ENCODE results near the gene WDR91. TPM values are rescaled to one million over a fixed set of nuclear protein-coding genes. Genes with fewer than 3 reads are reported as not detected.
A peak's percentile ranks its signal among the peaks of the same experiment; 100 is the strongest.

The WDR91 gene
- total RNA-seq, 2 donors from 2014 or later: 28.0 to 32.4 TPM

DNA sequence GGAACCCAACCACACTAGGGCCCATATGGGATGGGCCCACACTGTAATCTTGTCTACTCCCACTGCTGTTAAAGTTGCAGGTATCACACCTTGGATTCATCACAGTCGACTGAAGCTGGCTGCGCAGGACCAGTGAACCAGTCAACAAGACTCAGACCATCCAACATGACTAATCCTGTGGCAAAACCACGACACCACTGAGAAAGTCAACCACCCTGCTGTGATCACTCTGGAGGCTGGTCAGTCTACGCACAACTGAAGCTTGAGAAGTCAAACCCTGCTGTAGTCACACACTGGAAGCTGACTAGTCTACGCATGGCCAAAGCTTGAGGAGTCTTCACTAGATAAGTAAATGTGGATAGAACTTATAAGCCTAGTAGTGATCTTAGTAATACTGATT is 31.2 kb downstream of the WDR91 start:
- no peaks in the 10 kb centered on the region for H3K27me3 ChIP-seq
- intact Hi-C loops (cut with DNase I): no loop called here
- 95 to 100% methylated on average over 2 to 5 of the region's 5 CpGs for WGBS, 2 donors
- H3K4me1 ChIP-seq: peaks cover 19% of the 10 kb centered on the region
- DNase-seq (peak in 1 of 4 donors; percentile 10), ATAC-seq (no peak)
- H3K36me3 ChIP-seq (replicated peaks in 1 of 2; ENCODE audit: insufficient read depth in 1 of 2, low read depth in 2 of 2): peaks cover 3 to 16% of the 10 kb centered on the region in 2 donors
- no peak overlapping the region for H3K4me3 ChIP-seq
- TF ChIP-seq, protein P1, sequence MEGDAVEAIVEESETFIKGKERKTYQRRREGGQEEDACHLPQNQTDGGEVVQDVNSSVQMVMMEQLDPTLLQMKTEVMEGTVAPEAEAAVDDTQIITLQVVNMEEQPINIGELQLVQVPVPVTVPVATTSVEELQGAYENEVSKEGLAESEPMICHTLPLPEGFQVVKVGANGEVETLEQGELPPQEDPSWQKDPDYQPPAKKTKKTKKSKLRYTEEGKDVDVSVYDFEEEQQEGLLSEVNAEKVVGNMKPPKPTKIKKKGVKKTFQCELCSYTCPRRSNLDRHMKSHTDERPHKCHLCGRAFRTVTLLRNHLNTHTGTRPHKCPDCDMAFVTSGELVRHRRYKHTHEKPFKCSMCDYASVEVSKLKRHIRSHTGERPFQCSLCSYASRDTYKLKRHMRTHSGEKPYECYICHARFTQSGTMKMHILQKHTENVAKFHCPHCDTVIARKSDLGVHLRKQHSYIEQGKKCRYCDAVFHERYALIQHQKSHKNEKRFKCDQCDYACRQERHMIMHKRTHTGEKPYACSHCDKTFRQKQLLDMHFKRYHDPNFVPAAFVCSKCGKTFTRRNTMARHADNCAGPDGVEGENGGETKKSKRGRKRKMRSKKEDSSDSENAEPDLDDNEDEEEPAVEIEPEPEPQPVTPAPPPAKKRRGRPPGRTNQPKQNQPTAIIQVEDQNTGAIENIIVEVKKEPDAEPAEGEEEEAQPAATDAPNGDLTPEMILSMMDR (IDR thresholded peaks at IDR 0.05): no peak
- TF ChIP-seq POLR2A (IDR thresholded peaks at IDR 0.05): no peak
- H3K9me3 ChIP-seq: peaks cover 0 to 19% (median 3%) of the 10 kb centered on the region in 3 donors
- peak overlapping the region in 3 of 4 donors; percentile 19 to 52 (median 41) for H3K27ac ChIP-seq

DNA sequence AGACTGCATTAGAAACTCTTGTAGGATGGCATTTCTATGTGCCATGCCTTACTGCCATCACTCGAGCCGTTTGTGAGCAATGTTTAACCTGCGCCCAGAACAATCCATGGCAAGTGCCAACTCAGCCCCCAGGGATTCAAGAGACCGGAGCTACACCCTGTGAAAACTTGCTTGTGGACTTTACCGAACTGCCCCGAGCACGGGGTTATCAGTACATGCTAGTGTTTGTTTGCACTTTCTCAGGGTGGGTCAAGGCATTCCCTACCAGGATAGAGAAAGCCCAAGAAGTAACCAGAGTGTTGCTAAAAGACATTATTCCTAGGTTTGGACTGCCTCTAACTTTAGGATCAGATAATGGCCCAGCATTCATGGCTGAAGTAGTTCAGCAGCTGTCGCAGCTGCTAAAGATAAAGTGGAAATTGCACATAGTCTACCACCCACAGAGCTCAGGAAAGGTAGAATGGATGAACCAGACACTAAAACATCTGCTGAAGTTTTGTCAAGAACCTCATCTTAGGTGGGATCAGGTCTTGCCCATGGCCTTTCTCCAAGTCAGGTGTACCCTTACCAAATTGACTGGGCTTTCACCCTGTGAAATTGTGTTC is 31.9 kb downstream of the WDR91 start:
- peaks cover 19% of the 10 kb centered on the region for H3K4me1 ChIP-seq
- TF ChIP-seq, protein P1 (IDR thresholded peaks at IDR 0.05): no peak
- TF ChIP-seq POLR2A (IDR thresholded peaks at IDR 0.05): no peak
- peaks cover 0 to 12% of the 10 kb centered on the region in 2 donors for H3K36me3 ChIP-seq (replicated peaks in 1 of 2; ENCODE audit: insufficient read depth in 1 of 2, low read depth in 2 of 2)
- intact Hi-C loops (cut with DNase I): no loop called here
- H3K27ac ChIP-seq: peak overlapping the region; percentile 19 to 52 (median 38)
- H3K27me3 ChIP-seq: no peaks in the 10 kb centered on the region
- H3K4me3 ChIP-seq: no peak overlapping the region
- DNase-seq (peak; percentile 33 to 56 (median 48)), ATAC-seq (peak; percentile 63)
- peaks cover 0 to 19% (median 3%) of the 10 kb centered on the region in 3 donors for H3K9me3 ChIP-seq
- WGBS, 2 donors: 23 to 30% methylated on average over 5 to 8 of the region's 8 CpGs

DNA sequence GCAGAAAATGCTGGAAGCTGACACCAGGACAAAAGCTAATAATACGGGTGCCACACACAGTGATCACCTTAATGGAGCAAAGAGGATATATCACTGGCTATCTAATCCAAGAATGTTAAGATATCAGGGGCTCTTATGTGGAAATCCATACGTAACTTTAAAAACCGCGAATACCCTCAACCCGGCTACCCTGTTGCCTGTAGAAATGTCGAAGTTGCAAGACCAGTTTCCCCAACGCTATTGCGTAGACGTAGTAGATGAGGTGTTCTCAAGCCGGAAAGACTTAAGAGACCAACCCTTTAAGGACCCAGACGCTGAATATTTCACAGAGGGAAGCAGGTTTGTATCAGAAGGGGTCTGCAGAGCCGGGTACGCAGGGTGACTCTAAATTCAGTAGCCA is 33.0 kb downstream of the WDR91 start:
- Histone ChIP-seq H3K36me3 (replicated peaks in 1 of 2; ENCODE audit: insufficient read depth in 1 of 2, low read depth in 2 of 2) (peaks cover 0 to 4% of the 10 kb centered on the region in 2 donors), H3K27ac (peak overlapping the region in 1 of 4 donors; percentile 2), H3K27me3 (no peaks in the 10 kb centered on the region), H3K4me3 (no peak overlapping the region), H3K4me1 (peaks cover 19% of the 10 kb centered on the region), H3K9me3 (peaks cover 0 to 19% (median 3%) of the 10 kb centered on the region in 3 donors)
- DNase-seq (peak in 2 of 4 donors; percentile 6 to 22), ATAC-seq (no peak)
- no peak for TF ChIP-seq POLR2A (IDR thresholded peaks at IDR 0.05)
- TF ChIP-seq, protein P1 (IDR thresholded peaks at IDR 0.05): no peak
- intact Hi-C loops (cut with DNase I): no loop called here
- WGBS, 2 donors: 84 to 87% methylated on average over 13 of the region's 13 CpGs

DNA sequence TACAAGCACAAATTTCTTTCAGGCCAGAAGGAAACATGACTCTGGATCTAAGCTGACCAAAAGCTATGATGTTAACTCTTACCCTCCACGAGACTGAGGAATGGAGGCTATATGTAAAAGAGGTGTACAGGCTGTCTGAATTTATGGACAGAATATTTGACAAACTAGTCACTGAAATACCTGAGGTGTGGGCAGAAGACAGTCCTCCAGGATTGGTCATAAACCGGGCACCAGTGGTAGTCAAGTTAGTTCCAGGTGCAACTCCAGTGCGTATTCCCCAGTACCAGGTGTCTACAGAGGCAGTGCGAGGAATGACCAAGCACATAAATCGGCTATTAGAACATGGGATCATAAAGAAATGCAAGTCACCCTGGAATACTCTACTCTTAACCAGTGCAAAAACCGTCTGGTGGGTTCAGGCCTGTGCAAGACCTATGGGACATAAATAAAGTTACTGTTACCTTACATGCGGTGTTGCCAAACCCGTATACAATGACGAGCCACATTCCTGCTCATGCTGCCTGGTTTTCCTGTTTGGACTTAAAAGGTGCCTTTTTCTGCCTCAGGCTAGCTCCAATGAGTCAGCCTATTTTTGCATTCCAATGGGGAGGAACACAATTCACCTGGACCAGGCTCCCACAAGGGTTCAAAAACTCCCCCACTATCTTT is 34.2 kb downstream of the WDR91 start:
- ATAC-seq (no peak), DNase-seq (no peak)
- Histone ChIP-seq H3K4me3 (no peak overlapping the region), H3K9me3 (peaks cover 0 to 13% (median 3%) of the 10 kb centered on the region in 3 donors), H3K4me1 (peaks cover 19% of the 10 kb centered on the region), H3K27ac (no peak overlapping the region), H3K27me3 (no peaks in the 10 kb centered on the region), H3K36me3 (replicated peaks in 1 of 2; ENCODE audit: insufficient read depth in 1 of 2, low read depth in 2 of 2) (peaks cover 0 to under 1% of the 10 kb centered on the region in 2 donors)
- intact Hi-C loops (cut with DNase I): no loop called here
- 93 to 96% methylated on average over 9 of the region's 9 CpGs for WGBS, 2 donors
- TF ChIP-seq, protein P1 (IDR thresholded peaks at IDR 0.05): no peak
- TF ChIP-seq POLR2A (IDR thresholded peaks at IDR 0.05): no peak
